Choroid plexus epithelial cell (primary cell): ENCODE results near the gene ARID3B.

Experiments used
- DNase-seq: peaks from one replicate; pipeline ENCODE4 v3.0.0-alpha.2; 2010; ENCODE audit warnings: low read depth
- H3K4me3 ChIP-seq: 2 replicates; pipeline ENCODE4 v1.5.1; 2011; ENCODE audit warnings: low read depth, mild to moderate bottlenecking, control low read depth, low read length, moderate library complexity
- CTCF ChIP-seq: conservative IDR thresholded peaks from 2 replicates; pipeline ENCODE4 v1.5.1; 2011; ENCODE audit warnings: low read depth, mild to moderate bottlenecking, control low read depth, inconsistent platforms, low read length, moderate library complexity

Gene ARID3B

GRCh38 chr15:74584779-74585178, 43.8 kb downstream of the ARID3B start:
- TF ChIP-seq CTCF, result no peak
- no peak overlapping the region for H3K4me3 ChIP-seq
- no peak for DNase-seq

DNA sequence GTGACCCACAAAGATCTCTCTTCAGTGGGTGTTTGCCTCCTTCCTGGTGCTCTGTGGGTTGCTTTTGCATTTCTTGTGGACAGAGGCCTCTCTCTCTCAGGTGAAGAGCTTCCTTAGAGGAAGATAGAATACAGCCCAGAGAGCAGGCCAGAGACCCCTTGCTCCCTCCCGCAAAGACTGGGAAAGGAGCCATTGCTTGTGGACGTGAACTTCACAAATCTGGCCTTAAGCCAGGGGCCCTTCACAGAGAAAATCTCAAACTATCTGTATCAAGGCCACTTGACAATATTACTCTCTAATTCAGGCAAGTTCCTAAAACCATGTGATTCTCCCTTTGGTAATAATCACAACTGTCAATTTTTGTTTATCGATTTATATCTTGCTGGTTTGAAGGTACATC, 44.2 kb downstream of the ARID3B start:
- DNase-seq, result peak; percentile 47
- TF ChIP-seq CTCF, result no peak
- H3K4me3 ChIP-seq, result no peak overlapping the region

- TF ChIP-seq CTCF, result no peak
- H3K4me3 ChIP-seq, result no peak overlapping the region
Observed at GRCh38 chr15:74585857-74586256, 44.8 kb downstream of the ARID3B start.

GRCh38 chr15:74589826-74590225, 48.8 kb downstream of the ARID3B start:
- H3K4me3 ChIP-seq, result no peak overlapping the region
- no peak for TF ChIP-seq CTCF
- peak; percentile 62 for DNase-seq

More at GRCh38 chr15:74585857-74586256, 44.8 kb downstream of the ARID3B start:
- DNase-seq, result no peak

GRCh38 chr15:74592222-74592621, 51.2 kb downstream of the ARID3B start:
- DNase-seq, result no peak
- TF ChIP-seq CTCF, result no peak
- H3K4me3 ChIP-seq, result no peak overlapping the region

DNA sequence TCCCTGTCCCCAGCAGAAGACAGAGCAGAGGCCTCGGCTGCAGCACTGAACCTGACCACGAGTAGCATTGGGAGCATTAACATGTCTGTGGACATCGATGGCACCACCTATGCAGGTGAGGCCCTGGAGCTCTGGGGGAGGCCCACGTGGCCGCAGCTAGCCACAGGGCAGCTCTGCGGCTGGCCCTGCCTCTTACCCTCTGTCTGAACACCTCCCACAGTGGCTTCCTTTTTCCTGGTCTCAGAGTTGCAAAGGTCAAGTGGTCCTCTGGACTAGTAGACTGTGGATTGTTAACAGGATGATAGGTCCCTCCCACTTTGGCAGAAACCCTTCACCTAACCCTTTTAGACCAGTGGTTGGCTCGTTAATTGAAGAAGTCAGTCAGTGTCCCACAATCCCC, 52.1 kb downstream of the ARID3B start:
- no peak for TF ChIP-seq CTCF
- DNase-seq, result no peak
- H3K4me3 ChIP-seq, result no peak overlapping the region

DNA sequence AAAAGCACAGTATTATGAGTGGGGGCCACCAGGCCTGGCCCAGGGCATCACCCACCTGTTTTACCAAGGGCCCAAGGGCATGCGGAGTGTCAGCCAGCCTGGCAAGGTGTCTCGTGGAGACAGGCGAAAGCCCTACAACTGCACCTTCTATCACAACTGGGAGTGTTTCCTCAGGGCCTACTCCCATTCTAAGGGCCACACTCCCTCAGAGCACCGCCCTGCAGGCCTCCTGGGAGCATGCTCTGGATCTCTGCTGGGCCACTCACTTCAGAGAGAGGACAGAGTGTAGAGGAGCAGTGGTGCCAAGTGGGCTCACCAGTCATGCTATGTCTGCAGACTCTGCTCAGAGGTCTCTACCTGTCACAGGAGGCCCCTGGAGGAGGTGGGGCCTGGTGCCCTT, 53.4 kb downstream of the ARID3B start:
- TF ChIP-seq CTCF, result no peak
- H3K4me3 ChIP-seq, result no peak overlapping the region
- no peak for DNase-seq
